Gastrocnemius medialis (tissue), 4 donors: ENCODE measurements around the gene SPRY2. TPM values are rescaled to one million over a fixed set of nuclear protein-coding genes. Genes with fewer than 3 reads are reported as not detected.

Experiments used
- ATAC-seq, 2 donors: fragments of 150-250 bp; one replicate each; pipeline ENCODE4 v1.9.1; 2016
- DNase-seq, 2 donors: peaks; one replicate each; pipeline ENCODE4 v3.0.0-alpha.2; 2019
- H3K27ac ChIP-seq, 4 donors: fragments of 200-600 bp; sonication (generic); 1 replicate in 1 of 4; 2 replicates in 3 of 4; pipeline ENCODE4 v1.5.1; 2016 to 2018; ENCODE audit warnings: mild to moderate bottlenecking in 2 of 4, moderate library complexity in 1 of 4
- H3K27me3 ChIP-seq, 3 donors: fragments of 200-600 bp; sonication (generic) in 2 of 3; 1 replicate in 1 of 3; 2 replicates in 2 of 3; pipeline versions ENCODE4 v1.5.1 to v1.6.0; 2016 to 2019; ENCODE audit warnings: mild to moderate bottlenecking in 1 of 3, moderate library complexity in 1 of 3
- H3K36me3 ChIP-seq, 2 donors: fragments of 200-600 bp; sonication (generic) in 1 of 2; one replicate each; pipeline ENCODE4 v1.5.1; 2017 to 2018
- H3K4me1 ChIP-seq, 2 donors: fragments of 200-600 bp; sonication (generic) in 1 of 2; one replicate each; pipeline ENCODE4 v1.5.1; 2016 to 2017; ENCODE audit warnings: mild to moderate bottlenecking in 2 of 2
- H3K4me3 ChIP-seq, 4 donors: fragments of 200-600 bp; sonication (generic) in 3 of 4; 1 replicate in 1 of 4; 2 replicates in 3 of 4; pipeline ENCODE4 v1.5.1; 2016 to 2019; ENCODE audit warnings: mild to moderate bottlenecking in 2 of 4
- H3K9me3 ChIP-seq, 3 donors: fragments of 200-600 bp; sonication (generic) in 2 of 3; 1 replicate in 1 of 3; 2 replicates in 2 of 3; pipeline ENCODE4 v1.5.1; 2016 to 2019
- CTCF ChIP-seq, 5 experiments: fragments of 450-650 bp in 3 of 5; fragments of 200-600 bp in 2 of 5; sonication (generic) in 2 of 5; IDR thresholded peaks in 4 of 5; conservative IDR thresholded peaks in 1 of 5; 1 replicate in 4 of 5; 2 replicates in 1 of 5; pipeline ENCODE4 v1.5.1; 2016 to 2019; ENCODE audit warnings: antibody characterized with exemption in 5 of 5, mild to moderate bottlenecking in 3 of 5, moderate library complexity in 3 of 5
- POLR2A ChIP-seq, 2 donors: fragments of 450-650 bp; IDR thresholded peaks; one replicate each; pipeline ENCODE4 v1.6.1; 2017; ENCODE audit warnings: antibody characterized with exemption in 2 of 2, mild to moderate bottlenecking in 2 of 2, moderate library complexity in 2 of 2
- in situ Hi-C, 4 donors: fragments of 200-750 bp; cut with MboI; loops; one replicate each; pipeline versions ENCODE4 v1.15.0 to v1.8.0; 2017; ENCODE audit warnings: low sequenced_read_pairs in 4 of 4
- intact Hi-C: fragments of 100-400 bp; cut with DNase I; formaldehyde crosslinking; loops from one replicate; pipeline ENCODE4 v1.15.1; 2023; ENCODE audit warnings: low total_unique reads
- total RNA-seq, 4 donors: library from RNA; depleted of rRNA; stranded (reverse); fragments of >200 nt; gene quantifications; one replicate each; pipeline versions ENCODE4 v1.1.0 to v1.2.3, GENCODE V29; 2016

SPRY2 gene
- total RNA-seq, 4 donors from 2014 or later = 15.7 to 32.2 (median 22.2) TPM

- peak overlapping the region; percentile 91 to 99 (median 95) for H3K27ac ChIP-seq
- H3K9me3 ChIP-seq = no peaks in the 10 kb centered on the region
- peaks cover 0 to 12% of the 10 kb centered on the region in 2 donors for H3K36me3 ChIP-seq
- TF ChIP-seq CTCF (IDR thresholded peaks at IDR 0.05 in 4 of 5, conservative IDR thresholded peaks at IDR 0.05 in 1 of 5) = no peak
- TF ChIP-seq POLR2A (IDR thresholded peaks at IDR 0.05) = no peak
- in situ Hi-C loops (loop anchor here in 3 of 4 donors (5.0 to 25.0 kb wide), 4 partner anchors 200 to 922 kb away; partner anchors contain the start of gene RBM26 (in 2 of the 3)), intact Hi-C loops (loop anchor here (5.0 kb wide), 2 partner anchors 202 to 287 kb away; no protein-coding TSS in a partner anchor)
- H3K4me1 ChIP-seq = peaks cover 38 to 40% of the 10 kb centered on the region in 2 donors
- DNase-seq (no peak), ATAC-seq (no peak)
- H3K27me3 ChIP-seq = no peaks in the 10 kb centered on the region
- H3K4me3 ChIP-seq = no peak overlapping the region
Observed at GRCh38 chr13:80334597-80335260, 6.2 kb downstream of the SPRY2 start.

GRCh38 chr13:80331984-80332383 lies 8.9 kb downstream of the SPRY2 start:
- no peak for DNase-seq
- Histone ChIP-seq H3K36me3 (peaks cover 0 to 12% of the 10 kb centered on the region in 2 donors), H3K27me3 (no peaks in the 10 kb centered on the region), H3K4me1 (peaks cover 29 to 37% of the 10 kb centered on the region in 2 donors), H3K4me3 (no peak overlapping the region), H3K27ac (no peak overlapping the region), H3K9me3 (no peaks in the 10 kb centered on the region)
- no peak for TF ChIP-seq POLR2A (IDR thresholded peaks at IDR 0.05)
- TF ChIP-seq CTCF (IDR thresholded peaks at IDR 0.05 in 4 of 5, conservative IDR thresholded peaks at IDR 0.05 in 1 of 5) = no peak
- no peak for ATAC-seq
- in situ Hi-C loops = loop anchor here in 3 of 4 donors (10.0 to 25.0 kb wide), 3 partner anchors 197 to 920 kb away; partner anchors contain the start of gene RBM26 (in 2 of the 3)
- intact Hi-C loops = no loop called here

- Histone ChIP-seq H3K4me1 (peaks cover 13% of the 10 kb centered on the region in 2 donors), H3K27me3 (no peaks in the 10 kb centered on the region), H3K9me3 (no peaks in the 10 kb centered on the region), H3K4me3 (no peak overlapping the region), H3K36me3 (peaks cover 0 to under 1% of the 10 kb centered on the region in 2 donors), H3K27ac (peak overlapping the region; percentile 45 to 63 (median 52))
- no peak for TF ChIP-seq POLR2A (IDR thresholded peaks at IDR 0.05)
- TF ChIP-seq CTCF (IDR thresholded peaks at IDR 0.05 in 4 of 5, conservative IDR thresholded peaks at IDR 0.05 in 1 of 5) = no peak
- intact Hi-C loops = loop anchor here (10.0 kb wide), 1 partner anchor 414 kb away; no protein-coding TSS in a partner anchor
- ATAC-seq (peak; percentile 93 to 95), DNase-seq (peak; percentile 16 to 27)
- in situ Hi-C loops = loop anchor here in 2 of 4 donors (25.0 kb wide), 1 partner anchor 917 kb away; the partner anchor contains the start of gene RBM26 (in 2 of the 2)
Observed at GRCh38 chr13:80329250-80329649, 11.7 kb downstream of the SPRY2 start.

- ATAC-seq (no peak), DNase-seq (no peak)
- Histone ChIP-seq H3K4me1 (peaks cover 0 to 9% of the 10 kb centered on the region in 2 donors), H3K4me3 (no peak overlapping the region), H3K27me3 (no peaks in the 10 kb centered on the region), H3K9me3 (no peaks in the 10 kb centered on the region), H3K36me3 (no peaks in the 10 kb centered on the region), H3K27ac (no peak overlapping the region)
- TF ChIP-seq CTCF (IDR thresholded peaks at IDR 0.05 in 4 of 5, conservative IDR thresholded peaks at IDR 0.05 in 1 of 5) (no peak), POLR2A (IDR thresholded peaks at IDR 0.05) (no peak)
- intact Hi-C loops = no loop called here
- in situ Hi-C loops = no loop called here
Observed at GRCh38 chr13:80319004-80319403, 21.9 kb downstream of the SPRY2 start.
